ENCODE data around the gene HCAR3. TPM values are rescaled to one million over a fixed set of nuclear protein-coding genes. Genes with fewer than 3 reads are reported as not detected.
A peak's percentile ranks its signal among the peaks of the same experiment; 100 is the strongest.

Gene HCAR3
- total RNA-seq, 1 experiment from 2014 or later = 0.17 TPM

DNA sequence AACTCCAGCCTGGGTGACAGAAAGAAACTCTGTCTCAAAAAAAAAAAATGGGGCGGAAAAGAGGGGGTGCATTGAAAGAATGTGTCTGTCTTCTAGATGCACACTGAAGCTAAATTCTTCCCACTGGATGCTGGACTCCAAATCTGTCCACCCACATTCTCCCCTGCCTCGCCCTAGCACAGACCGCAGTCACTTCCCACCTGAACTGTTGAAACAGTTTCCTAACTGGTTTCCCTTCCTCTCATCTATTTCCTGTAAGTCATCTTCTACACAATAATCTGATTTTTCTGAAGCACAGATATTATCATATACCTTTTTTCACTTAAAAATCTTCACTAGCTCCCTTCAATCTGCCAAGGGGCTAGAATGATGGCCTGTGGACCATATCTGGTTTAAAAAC is 15.6 kb upstream of the HCAR3 start:
- no peaks in the 10 kb centered on the region for H3K9me3 Mint-ChIP-seq (ENCODE audit: low read depth, unreplicated experiment)
- CTCF ChIA-PET = interaction anchor here (1.0 kb wide), 1 partner anchor 91 kb away, joined by 3 read pairs; no protein-coding TSS in a partner anchor
- no peak for DNase-seq
- TF ChIP-seq, protein P1, sequence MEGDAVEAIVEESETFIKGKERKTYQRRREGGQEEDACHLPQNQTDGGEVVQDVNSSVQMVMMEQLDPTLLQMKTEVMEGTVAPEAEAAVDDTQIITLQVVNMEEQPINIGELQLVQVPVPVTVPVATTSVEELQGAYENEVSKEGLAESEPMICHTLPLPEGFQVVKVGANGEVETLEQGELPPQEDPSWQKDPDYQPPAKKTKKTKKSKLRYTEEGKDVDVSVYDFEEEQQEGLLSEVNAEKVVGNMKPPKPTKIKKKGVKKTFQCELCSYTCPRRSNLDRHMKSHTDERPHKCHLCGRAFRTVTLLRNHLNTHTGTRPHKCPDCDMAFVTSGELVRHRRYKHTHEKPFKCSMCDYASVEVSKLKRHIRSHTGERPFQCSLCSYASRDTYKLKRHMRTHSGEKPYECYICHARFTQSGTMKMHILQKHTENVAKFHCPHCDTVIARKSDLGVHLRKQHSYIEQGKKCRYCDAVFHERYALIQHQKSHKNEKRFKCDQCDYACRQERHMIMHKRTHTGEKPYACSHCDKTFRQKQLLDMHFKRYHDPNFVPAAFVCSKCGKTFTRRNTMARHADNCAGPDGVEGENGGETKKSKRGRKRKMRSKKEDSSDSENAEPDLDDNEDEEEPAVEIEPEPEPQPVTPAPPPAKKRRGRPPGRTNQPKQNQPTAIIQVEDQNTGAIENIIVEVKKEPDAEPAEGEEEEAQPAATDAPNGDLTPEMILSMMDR (IDR thresholded peaks at IDR 0.05; ENCODE audit: unreplicated experiment) = no peak
- H3K27me3 Mint-ChIP-seq (ENCODE audit: unreplicated experiment) = no peaks in the 10 kb centered on the region
- no peak overlapping the region for H3K4me3 Mint-ChIP-seq (ENCODE audit: low read depth, unreplicated experiment)
- no peak overlapping the region for H3K27ac Mint-ChIP-seq (ENCODE audit: unreplicated experiment)
- peaks cover 28% of the 10 kb centered on the region for H3K4me1 Mint-ChIP-seq (ENCODE audit: low read depth, unreplicated experiment)
- peaks cover 18% of the 10 kb centered on the region for H3K36me3 Mint-ChIP-seq (ENCODE audit: insufficient read depth, unreplicated experiment)
- BruUV-seq (replicated peaks) = no TSS peak
- intact Hi-C loops (cut with micrococcal nuclease; ENCODE audit: unreplicated experiment) = loop anchor here (5.0 kb wide), 2 partner anchors 80 to 95 kb away; no protein-coding TSS in a partner anchor

DNA sequence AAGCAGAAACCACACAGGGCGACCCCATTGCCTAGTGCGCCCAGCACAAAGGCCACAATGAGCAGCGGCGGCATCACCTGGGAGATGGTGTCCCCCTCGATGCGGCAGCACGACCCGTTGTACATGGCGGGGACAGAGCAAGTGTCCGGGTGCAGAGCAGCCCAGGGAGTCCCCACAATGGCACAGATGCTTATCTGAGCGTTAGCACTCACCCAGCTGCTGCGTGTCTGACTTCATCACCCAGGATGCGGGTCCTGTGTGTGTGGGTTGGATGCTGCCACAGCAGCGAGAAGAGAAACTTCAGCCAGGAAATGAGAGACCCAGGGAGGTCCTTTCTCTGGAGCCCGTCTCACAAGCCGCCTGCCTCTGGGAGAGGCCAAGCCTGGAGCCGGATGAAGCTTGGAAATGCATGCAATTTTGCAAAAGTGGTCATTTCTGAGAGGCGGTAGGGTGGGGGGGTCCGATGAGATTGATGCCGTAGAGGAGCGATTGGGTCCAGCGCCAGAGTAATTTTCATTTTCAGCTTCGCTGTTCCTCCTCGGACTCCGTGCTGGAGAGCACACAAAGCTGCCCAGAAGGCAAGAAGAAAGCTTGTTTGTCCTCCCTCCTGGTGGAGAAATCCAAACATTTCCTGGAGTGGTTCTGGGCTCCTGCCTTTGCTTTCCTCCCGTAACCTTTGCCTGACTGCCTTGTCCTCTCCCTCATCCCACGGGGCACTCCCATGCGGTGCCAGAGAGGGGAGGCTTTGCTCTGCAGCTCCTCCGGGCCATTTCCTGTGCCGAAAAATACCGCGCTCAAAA is 13.8 kb upstream of the HCAR3 start, which contains the start of gene HCAR1:
Gene HCAR1 (minus strand): TSS at position 630 of the 800 bp plus-strand sequence. CDS start 505 bp downstream, at position 125.
- H3K27me3 Mint-ChIP-seq (ENCODE audit: unreplicated experiment) = no peaks in the 10 kb centered on the region
- DNase-seq = peak; percentile 58
- TF ChIP-seq, protein P1 (IDR thresholded peaks at IDR 0.05; ENCODE audit: unreplicated experiment) = peak; percentile 13
- H3K4me1 Mint-ChIP-seq (ENCODE audit: low read depth, unreplicated experiment) = peaks cover 41% of the 10 kb centered on the region
- CTCF ChIA-PET = interaction anchor here (0.6 to 1.1 kb wide), 3 partner anchors 10 to 92 kb away, joined by 3 to 13 read pairs (median 4); no protein-coding TSS in a partner anchor
- H3K27ac Mint-ChIP-seq (ENCODE audit: unreplicated experiment) = peak within 1 kb of the TSS; percentile 79
- BruUV-seq (replicated peaks) = no TSS peak
- intact Hi-C loops (cut with micrococcal nuclease; ENCODE audit: unreplicated experiment) = loop anchor here (2.0 to 5.0 kb wide), 3 partner anchors 52 to 93 kb away; no protein-coding TSS in a partner anchor
- H3K4me3 Mint-ChIP-seq (ENCODE audit: low read depth, unreplicated experiment) = peak within 1 kb of the TSS; percentile 78
- no peaks in the 10 kb centered on the region for H3K9me3 Mint-ChIP-seq (ENCODE audit: low read depth, unreplicated experiment)
- H3K36me3 Mint-ChIP-seq (ENCODE audit: insufficient read depth, unreplicated experiment) = peaks cover 18% of the 10 kb centered on the region

DNA sequence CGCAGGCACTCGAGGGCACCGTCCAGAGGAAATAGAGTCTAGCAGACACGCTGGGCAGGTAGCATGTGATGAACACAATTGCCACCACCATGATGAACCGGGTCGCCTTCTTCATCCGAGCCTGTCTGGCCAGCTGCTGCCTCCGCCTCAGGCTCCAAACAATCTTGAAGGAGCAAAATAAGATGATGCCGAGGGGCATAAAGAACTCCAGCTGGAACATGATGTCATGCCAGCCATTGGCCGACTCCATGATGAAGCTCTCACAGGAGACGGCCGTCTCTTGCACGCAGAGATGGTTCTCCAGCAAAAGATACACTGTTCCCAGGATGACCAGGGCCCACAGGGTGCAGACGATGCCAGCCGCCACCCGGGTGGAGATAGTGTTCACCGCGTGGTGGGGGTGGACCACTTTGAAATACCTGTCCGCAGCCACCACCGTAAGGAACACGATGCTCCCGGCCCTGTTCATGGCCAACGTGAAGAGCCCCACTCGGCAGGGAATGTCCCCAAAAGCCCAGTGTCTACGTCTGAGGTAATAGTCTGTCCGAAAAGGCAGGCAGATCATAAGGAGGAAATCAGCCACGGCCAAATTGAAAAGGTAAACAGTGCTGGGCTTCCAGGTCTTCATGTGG is 13.1 kb upstream of the HCAR3 start:
- H3K4me1 Mint-ChIP-seq (ENCODE audit: low read depth, unreplicated experiment) = peaks cover 48% of the 10 kb centered on the region
- no peaks in the 10 kb centered on the region for H3K27me3 Mint-ChIP-seq (ENCODE audit: unreplicated experiment)
- H3K36me3 Mint-ChIP-seq (ENCODE audit: insufficient read depth, unreplicated experiment) = peaks cover 18% of the 10 kb centered on the region
- peak overlapping the region; percentile 78 for H3K4me3 Mint-ChIP-seq (ENCODE audit: low read depth, unreplicated experiment)
- peak overlapping the region; percentile 79 for H3K27ac Mint-ChIP-seq (ENCODE audit: unreplicated experiment)
- BruUV-seq (replicated peaks) = no TSS peak
- TF ChIP-seq, protein P1 (IDR thresholded peaks at IDR 0.05; ENCODE audit: unreplicated experiment) = no peak
- DNase-seq = no peak
- CTCF ChIA-PET = no interaction called here
- intact Hi-C loops (cut with micrococcal nuclease; ENCODE audit: unreplicated experiment) = loop anchor here (2.0 to 5.0 kb wide), 3 partner anchors 51 to 92 kb away; no protein-coding TSS in a partner anchor
- H3K9me3 Mint-ChIP-seq (ENCODE audit: low read depth, unreplicated experiment) = no peaks in the 10 kb centered on the region

DNA sequence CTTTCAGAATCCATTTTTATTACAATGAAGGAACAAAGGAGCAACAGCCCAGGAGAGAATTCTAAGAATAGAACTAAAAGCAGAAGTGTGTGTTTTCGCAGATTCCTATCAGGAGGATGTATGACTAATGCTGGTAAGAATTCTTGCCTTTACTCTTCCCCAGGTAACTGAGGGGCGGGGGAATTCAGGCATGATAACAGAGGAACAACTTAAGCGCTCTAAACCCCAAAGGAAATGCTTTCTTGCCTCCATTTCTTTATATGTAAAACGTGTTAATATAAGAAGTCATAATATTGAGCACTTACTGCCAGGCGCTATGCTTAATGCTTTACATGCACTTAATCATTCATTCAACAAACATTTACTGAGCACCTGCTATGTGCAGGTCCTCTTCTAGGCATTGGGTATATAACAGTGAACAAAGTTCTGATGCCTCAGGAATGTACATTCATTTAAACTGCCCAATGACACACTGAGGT is 9.5 kb upstream of the HCAR3 start:
- CTCF ChIA-PET = interaction anchor here (0.6 to 1.6 kb wide), 3 partner anchors 61 to 88 kb away, joined by 3 to 4 read pairs (median 3); no protein-coding TSS in a partner anchor
- peak overlapping the region; percentile 81 for H3K27ac Mint-ChIP-seq (ENCODE audit: unreplicated experiment)
- intact Hi-C loops (cut with micrococcal nuclease; ENCODE audit: unreplicated experiment) = loop anchor here (1.0 kb wide), 1 partner anchor 26 kb away; the partner anchor contains the start of gene DENR
- H3K36me3 Mint-ChIP-seq (ENCODE audit: insufficient read depth, unreplicated experiment) = peaks cover 14% of the 10 kb centered on the region
- TF ChIP-seq, protein P1 (IDR thresholded peaks at IDR 0.05; ENCODE audit: unreplicated experiment) = no peak
- no peaks in the 10 kb centered on the region for H3K9me3 Mint-ChIP-seq (ENCODE audit: low read depth, unreplicated experiment)
- peak overlapping the region; percentile 40 for H3K4me3 Mint-ChIP-seq (ENCODE audit: low read depth, unreplicated experiment)
- BruUV-seq (replicated peaks) = no TSS peak
- H3K4me1 Mint-ChIP-seq (ENCODE audit: low read depth, unreplicated experiment) = peaks cover 61% of the 10 kb centered on the region
- peak; percentile 74 for DNase-seq
- H3K27me3 Mint-ChIP-seq (ENCODE audit: unreplicated experiment) = no peaks in the 10 kb centered on the region

Measured in Calu3 (cell line).